GM12801 (cell line): Measurements from ENCODE around the gene CRHR1.

Experiments used
- CTCF ChIP-seq: IDR thresholded peaks from one replicate; pipeline ENCODE4 v1.5.1; 2011; ENCODE audit warnings: control low read depth; ENCODE audit not compliant: insufficient read length; ENCODE audit errors: extremely low read depth

The CRHR1 gene

GRCh38 chr17:45808845-45809244, 24.7 kb downstream of the CRHR1 start:
- TF ChIP-seq CTCF = no peak

- no peak for TF ChIP-seq CTCF
These were observed 25.4 kb downstream of the CRHR1 start for GRCh38 chr17:45809499-45809898.

- TF ChIP-seq CTCF = no peak
These were observed 28.0 kb downstream of the CRHR1 start for GRCh38 chr17:45812102-45812501.

GRCh38 chr17:45813048-45813725, 29.1 kb downstream of the CRHR1 start:
- TF ChIP-seq CTCF = no peak

GRCh38 chr17:45814622-45815606, 30.8 kb downstream of the CRHR1 start:
- TF ChIP-seq CTCF = no peak

- TF ChIP-seq CTCF = no peak
These were observed 31.6 kb downstream of the CRHR1 start for GRCh38 chr17:45815752-45816151.

- no peak for TF ChIP-seq CTCF
These were observed 33.9 kb downstream of the CRHR1 start for GRCh38 chr17:45818041-45818440.
